Activated CD4-positive, CD25-positive, alpha-beta regulatory T cell treated with anti-CD3 and anti-CD28 coated beads, Interleukin-2, amount 50 U/mL, for 16 hours (primary cell): Measurements from ENCODE around the gene PIM1.

Experiments
- DNase-seq: peaks from one replicate; pipeline ENCODE4 v3.0.0-alpha.2; 2020; ENCODE audit warnings: low read depth, low spot score

The PIM1 gene

GRCh38 chr6:37137201-37138090, 32.5 kb upstream of the PIM1 start:
- no peak for DNase-seq

GRCh38 chr6:37138856-37139229, 31.1 kb upstream of the PIM1 start:
- no peak for DNase-seq

- DNase-seq: no peak
Measured at GRCh38 chr6:37139230-37139962, 30.6 kb upstream of the PIM1 start.

- DNase-seq: no peak
Measured at GRCh38 chr6:37140145-37140544, 29.8 kb upstream of the PIM1 start.

GRCh38 chr6:37141281-37142049, 28.5 kb upstream of the PIM1 start:
- DNase-seq: no peak

- no peak for DNase-seq
Measured at GRCh38 chr6:37142050-37142614, 27.8 kb upstream of the PIM1 start.

GRCh38 chr6:37143585-37143984, 26.4 kb upstream of the PIM1 start:
- no peak for DNase-seq

- no peak for DNase-seq
Measured at GRCh38 chr6:37145443-37145842, 24.5 kb upstream of the PIM1 start.

GRCh38 chr6:37146735-37147157, 23.2 kb upstream of the PIM1 start:
- DNase-seq: no peak

GRCh38 chr6:37149745-37150144, 20.2 kb upstream of the PIM1 start:
- DNase-seq: no peak

GRCh38 chr6:37150314-37150713, 19.6 kb upstream of the PIM1 start:
- DNase-seq: no peak

- DNase-seq: no peak
Measured at GRCh38 chr6:37155394-37156312, 14.3 kb upstream of the PIM1 start.

GRCh38 chr6:37158508-37158907, 11.4 kb upstream of the PIM1 start:
- DNase-seq: no peak

- no peak for DNase-seq
Measured at GRCh38 chr6:37160922-37161778, 8.8 kb upstream of the PIM1 start.

- DNase-seq: no peak
Measured at GRCh38 chr6:37162740-37163139, 7.2 kb upstream of the PIM1 start.

- DNase-seq: no peak
Measured at GRCh38 chr6:37168163-37168758, 1.7 kb upstream of the PIM1 start.

- DNase-seq: no peak
Measured at GRCh38 chr6:37168811-37169495, 999 bp upstream of the PIM1 start.

- no peak for DNase-seq
Measured at GRCh38 chr6:37170273-37171200, 585 bp downstream of the PIM1 start.
